COLO668 (cell line): ENCODE measurements around the gene SMARCA5.

ENCODE experiments used
- DNase-seq: peaks from one replicate; lab custom pipeline; 2025; ENCODE audit not compliant: unreplicated experiment; lab: John Stamatoyannopoulos, UW

The SMARCA5 gene

DNA sequence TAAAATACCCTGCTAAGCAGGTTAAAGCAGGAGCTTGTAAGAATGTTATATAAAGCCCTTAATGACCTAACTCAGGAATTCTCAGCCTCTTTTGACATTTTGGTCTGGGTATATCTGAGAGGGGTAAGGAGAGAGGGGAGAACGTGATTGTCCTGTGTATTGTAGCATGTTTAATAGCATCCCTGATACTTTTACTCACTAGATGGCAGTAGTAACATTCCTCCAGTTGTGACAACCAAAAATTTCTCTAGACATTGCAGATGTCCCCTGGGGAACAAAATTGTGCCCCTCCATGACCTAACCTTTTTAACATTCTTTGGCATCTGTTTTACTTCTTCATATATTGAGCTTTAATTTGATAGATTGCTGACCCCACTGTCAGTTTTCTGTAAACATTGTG is 17.9 kb downstream of the SMARCA5 start:
- no peak for DNase-seq

DNA sequence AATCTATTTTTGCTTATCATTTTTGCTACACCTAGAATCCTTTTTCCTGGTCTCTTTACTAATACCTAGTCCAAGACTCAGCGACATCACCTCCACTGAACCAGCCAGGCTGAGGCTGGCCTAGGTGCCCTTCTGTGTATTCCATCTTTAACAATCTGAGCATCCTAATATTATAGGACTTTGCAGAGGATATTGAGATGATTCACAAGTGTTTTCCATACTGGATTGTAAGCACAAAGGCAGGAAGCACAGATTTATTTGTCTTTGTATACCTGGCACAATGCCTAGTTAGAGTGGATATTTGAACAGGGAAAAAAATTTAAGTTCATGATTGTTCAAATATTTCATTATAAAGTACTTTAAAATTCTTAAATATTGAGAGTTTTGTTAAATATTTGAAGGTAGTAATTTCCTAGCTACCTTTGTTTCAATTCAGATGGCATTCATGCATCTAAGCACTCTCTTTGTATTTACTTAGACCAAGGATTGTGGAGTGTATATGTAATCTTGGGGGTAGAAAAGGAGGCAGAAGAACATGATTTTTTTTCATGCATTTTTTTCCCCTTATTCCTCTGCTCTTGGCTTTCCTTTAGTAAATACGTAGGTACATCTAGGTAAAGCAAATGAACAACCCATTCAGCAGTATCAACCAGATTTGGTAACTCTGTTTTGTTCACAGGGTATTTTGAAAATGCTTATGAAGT is 18.4 kb downstream of the SMARCA5 start:
- DNase-seq = no peak

DNA sequence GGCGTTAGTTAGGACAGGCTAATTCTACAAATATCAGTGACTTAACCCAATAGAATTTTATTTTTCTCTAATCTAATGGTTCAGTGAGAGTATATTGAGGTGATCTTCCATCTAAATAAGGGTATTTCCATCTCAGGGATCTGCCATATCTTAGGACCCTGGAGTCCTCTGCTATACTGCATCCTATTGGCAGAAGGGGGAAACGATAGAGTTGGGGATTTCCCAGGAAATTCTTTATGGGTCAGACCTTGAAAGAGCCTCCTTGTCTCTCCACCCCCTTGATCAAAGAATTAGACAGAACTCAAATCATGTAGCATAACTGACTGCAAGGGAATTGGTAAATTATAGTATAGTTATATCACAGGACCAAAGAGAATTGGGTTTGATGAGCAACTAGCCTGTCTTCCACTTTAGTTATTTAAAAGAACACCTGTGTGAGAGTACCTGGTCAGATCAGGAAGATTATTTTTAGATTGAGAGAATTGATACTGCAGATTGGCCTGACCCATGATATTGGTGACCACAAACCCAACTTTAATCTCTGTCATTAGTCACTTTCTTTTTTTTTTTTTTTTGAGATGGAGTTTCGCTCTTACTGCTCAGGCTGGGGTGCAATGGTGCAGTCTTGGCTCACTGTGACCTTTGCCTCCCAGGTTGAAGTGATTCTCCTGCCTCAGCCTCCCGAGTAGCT is 25.6 kb downstream of the SMARCA5 start:
- DNase-seq = no peak

DNA sequence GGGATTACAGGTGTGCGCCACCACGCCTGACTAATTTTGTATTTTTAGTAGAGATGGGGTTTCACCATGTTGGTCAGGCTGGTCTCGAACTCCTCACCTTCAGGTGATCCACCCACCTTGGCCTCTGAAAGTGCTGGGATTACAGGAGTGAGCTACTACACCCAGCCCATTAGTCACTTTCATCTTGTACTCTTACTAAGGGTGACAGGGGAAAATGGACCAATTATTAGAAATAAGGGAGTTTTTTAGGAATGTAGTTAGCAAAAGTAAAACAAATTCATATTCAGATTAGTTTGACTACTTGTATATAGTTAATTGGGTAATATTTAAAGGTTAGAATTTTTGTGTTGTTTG is 26.1 kb downstream of the SMARCA5 start:
- DNase-seq = no peak

DNA sequence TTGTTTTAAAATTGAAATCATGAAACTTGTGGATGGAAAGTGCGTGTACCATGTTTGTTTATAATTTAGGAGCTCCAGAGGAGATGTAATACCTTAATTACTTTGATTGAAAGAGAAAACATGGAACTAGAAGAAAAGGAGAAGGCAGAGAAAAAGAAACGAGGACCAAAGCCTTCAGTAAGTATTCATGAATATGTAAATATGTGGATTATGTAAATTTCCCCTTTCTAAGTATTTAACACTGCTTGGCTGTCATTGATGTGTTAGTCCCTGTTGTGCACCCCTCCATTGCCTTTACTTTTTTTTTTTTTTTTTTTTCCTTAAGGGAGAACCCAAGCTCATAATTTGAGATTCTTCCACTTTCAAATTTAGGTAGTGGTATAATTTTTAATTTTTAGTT is 36.4 kb downstream of the SMARCA5 start:
- DNase-seq = no peak

DNA sequence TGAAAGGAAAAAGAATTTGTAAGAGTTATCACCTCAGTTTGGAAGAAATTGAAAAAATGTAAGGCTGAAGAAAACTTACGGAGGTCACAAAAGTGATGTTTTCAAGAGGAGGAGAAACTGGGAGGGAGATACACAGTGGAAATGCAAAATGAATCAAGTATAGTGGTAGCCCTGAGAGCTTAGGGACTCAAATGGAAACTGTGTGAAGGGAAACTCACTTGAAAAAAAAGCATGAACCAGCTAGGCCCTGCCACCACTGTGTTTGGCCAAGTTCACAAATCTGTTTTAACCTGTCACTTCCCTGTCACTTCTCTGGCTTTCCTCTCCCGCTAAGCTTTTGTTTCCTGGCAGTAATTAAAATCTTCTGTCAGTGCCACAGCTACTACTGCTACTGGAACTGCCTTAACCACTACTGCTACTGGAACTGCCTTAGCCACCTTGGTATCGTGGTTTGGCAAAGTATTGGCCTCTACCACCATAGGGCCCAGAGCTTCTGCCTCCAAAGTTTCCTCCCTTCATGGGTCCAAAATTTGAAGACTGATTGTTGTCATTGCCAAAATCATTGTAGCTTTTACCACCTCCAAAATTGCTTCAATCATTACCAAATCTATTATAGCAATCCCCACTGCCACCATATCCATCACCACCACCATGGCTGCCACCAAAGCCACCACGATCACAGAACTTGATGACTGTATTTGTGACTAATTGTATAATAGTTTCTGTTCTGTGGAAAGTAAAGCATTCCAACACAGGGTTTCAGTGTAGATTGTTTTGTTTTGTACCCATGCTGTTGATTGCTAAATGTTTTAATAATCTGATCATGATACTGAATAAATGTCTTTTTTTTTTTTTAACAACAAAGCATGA is 41.5 kb downstream of the SMARCA5 start:
- DNase-seq = no peak

DNA sequence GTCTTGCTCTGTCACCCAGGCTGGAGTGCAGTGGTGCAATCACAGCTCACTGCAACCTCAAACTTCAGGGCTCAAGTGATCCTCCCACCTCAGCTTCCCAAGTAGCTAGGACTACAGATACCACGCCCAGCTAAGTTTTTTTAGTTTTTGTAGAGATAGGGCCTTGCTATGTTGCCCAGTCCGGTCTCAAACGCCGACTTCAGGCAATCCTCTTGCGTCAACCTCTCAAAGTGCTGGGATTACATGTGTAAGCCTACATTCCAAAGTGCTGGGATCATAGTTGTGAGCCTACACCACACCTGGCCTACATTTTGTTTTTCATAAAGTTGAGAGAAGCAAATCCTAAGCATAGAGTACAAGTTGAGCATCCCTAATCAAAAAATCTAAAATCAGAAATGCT is 42.2 kb downstream of the SMARCA5 start:
- DNase-seq = no peak

DNA sequence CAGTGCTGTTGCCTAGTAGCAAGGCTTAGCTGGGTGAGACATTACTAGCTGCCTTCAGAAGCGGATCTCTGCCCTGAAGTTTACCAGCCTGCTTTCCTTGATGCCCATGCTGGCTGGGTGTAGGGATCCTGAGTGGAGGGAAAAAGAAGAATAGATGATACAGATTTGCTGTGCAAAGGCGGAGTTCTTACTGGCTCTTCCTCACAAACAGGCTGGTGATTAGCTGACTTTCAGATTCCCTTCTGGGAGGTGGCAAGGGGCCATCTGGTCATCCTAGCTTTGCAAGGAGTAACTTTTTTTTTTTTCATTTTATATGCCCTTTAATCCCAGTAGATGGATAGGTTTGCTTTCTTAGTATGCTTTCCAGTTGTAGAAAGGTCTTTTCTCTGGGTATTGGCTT is 44.8 kb downstream of the SMARCA5 start:
- no peak for DNase-seq

DNA sequence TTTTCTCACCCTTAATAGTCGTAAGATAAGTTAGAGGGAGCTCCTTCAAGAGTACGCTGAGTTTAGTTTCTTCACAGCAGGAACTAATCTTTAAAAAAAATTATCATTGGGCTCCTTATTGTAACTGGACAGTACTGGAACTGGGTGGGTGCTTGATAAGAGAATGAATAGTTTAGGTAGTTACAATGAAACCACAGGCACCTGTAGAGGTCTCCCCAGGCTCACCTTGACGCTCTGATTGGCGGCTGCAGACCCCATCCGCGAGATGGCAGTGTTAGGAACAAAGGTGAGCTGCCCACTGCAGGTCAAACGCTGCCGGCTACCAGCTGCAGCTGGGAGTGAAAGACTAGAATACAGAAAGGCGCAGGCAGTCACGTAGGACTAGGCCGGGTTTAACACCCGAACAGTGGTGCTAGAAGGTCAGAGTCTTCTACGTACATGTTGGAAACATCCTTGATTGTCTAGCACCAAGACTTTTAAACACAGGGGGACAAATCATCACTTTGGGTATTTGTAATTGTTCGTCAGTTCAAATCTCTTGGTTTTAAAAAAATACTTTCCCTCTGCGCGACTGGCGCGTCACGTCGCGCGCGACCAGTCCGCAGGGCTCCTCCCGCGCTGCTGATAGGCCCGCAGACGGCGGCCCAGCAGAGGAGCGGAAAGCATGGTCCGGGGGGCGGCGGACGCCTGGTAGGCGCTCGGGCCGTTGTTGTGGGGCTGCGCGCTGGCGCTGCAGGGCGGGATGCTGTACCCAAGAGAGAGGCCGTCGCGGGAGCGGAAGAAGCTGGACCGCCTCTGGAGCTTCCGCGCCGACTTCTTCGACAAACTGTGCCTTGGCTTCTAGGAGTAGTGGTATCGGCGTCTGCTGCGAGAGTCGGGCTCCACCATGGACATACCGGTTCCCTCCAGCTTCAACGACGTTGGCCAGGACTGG is 45.6 kb downstream of the SMARCA5 start:
- DNase-seq = peak; percentile 84

DNA sequence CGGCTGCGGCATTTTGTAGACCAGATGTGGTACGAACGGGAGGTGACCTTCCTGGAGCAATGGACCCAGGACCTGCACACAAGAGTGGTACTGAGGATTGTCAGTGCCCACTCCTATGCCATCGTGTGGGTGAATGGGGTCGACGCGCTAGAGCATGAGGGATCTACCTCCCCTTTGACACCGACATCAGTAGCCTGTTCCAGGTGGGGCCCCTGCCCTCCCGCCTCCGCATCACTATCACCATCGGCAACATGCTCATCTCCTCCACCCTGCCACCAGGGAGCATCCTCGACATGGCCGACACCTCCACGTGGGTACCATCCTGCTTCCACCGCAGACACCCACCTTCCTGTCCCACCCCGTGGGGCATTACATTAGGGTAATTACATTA is 46.2 kb downstream of the SMARCA5 start:
- peak; percentile 38 for DNase-seq

DNA sequence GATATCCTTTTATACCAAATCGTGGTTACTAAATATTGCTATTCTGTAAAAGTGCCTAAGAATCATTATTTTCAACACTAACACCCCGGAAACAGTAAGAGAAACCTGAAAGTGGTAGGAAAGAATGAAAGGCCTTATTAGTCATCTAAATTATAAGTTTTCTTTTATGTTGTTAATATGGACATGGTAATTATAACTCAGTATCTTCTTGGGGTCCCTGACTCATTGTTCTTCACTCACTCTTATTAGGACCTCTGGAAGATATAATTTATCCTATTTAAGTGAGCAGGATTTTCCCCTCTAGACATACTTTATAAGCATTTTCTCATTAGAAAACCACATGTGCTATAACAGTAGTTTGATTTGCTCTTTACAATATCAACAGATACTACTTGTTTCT is 51.0 kb downstream of the SMARCA5 start:
- no peak for DNase-seq

DNA sequence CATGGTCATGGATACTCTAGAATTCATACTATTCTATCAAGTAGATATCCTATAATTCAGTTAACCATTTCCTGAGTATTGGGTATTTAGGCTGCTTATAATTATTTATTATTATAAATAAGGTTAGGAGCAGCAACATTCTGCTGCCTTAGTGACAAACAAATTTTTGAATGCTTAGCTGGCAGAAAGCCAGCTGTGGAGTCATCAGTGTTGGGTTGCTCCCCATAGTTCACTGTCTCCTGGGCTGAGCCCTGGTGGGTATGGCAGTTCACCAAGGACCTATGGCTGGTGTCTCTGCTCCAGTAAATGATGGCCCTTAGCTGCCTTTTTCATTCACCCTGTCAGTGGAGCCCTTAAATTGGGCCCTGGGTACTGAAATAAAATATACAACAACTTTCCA is 61.8 kb downstream of the SMARCA5 start:
- peak; percentile 16 for DNase-seq

DNA sequence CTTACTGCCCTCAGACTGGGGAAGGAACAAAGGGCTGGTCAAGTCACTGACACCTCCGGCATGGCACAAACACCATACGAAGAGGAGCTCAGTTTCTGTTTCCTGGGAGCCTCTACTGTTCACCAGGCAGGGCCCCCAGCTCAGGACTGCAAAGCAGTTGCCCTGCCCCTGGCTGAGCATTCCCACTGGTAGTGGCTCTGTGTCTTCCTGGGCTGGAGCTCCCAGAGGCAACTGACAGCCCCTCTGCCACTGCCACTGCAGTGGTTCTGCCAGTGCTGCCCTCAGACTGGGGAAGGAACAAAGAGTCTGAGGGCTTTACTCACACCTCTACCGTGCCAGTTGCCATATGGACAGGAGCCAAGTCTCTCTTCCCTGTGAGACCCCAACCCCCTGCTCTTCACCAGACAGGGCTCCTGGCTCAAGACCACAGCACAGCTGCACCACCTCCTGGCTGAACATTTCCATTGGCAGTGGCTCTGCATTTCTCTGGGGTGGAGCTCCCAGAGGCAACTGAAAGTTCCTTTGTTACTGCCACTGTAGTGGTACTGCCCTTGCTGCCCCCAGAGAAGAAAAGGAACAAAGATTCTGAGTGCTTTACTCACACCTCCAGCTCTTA is 67.9 kb downstream of the SMARCA5 start:
- DNase-seq = no peak

DNA sequence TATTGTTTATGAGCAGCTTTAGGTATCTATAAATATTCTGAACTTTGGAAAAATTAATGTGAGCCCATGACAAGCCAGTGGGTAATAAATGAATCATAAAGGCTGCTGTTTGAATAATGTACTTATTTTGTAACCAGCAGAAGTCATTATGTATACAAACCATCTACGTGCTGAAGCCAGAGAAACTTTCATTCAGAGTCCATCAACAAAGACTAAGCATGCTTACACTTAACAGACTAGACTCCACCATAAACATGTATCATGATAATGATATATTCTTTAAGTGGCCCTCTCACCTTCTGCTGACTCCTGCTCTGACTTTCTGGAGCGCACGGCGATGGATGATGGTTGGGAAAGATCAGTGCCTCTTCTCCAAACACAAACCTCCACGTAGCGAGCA is 72.0 kb downstream of the SMARCA5 start:
- DNase-seq = no peak

DNA sequence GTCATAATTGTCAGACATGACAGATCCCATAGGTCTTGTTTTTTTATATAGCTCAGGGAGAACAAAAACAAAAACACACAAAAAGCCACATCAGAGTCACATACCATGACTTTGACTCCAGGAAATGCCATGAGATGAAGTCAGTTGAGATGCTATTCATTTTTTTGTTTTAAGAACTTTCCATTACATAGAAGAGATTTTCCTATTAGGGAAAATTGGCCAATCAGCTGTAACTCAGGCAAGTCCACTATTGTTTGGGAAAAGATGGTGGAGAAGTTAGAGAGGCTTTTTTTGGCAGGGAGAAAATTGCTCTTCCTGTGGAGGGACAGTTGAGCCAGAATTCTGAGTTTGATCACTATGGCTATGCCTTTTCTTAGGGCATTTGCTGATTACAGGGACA is 72.6 kb downstream of the SMARCA5 start:
- no peak for DNase-seq

DNA sequence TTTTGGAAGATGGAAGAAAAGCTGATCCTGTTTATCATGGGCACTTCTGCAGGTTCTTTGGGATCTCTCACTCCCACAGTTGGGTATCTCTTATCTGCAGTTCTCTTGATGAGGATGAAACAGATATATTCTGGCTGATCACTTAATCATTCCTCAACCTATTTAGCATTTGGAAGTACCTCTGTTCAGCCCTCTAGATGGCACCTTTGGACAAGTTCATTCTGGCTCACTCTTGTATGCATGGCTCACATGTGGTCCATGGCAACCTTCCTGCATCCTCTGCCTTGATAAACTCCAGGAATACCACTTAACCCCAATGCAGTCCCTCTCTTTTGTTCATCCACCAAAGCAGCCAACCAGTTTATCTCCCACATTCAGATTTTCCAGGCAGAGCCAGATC is 74.2 kb downstream of the SMARCA5 start:
- DNase-seq = no peak

DNA sequence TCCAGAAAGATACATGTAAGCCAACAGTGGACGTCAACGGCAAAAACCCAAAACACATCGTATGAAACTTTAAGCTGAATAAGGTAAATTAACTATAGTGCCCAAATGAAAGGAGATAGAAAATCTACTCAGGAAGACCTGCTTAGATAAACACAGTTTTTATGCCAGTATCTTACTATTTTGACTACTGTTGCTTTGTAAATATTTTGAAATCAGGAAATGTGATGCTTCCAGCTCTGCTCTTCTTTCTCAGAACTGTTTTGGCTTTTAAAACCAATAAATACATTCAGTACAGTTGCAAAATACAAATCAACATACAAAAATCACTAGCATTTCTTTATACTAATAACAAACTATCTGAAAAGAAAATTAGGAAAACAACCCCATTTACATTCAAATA is 83.8 kb downstream of the SMARCA5 start:
- DNase-seq = no peak

DNA sequence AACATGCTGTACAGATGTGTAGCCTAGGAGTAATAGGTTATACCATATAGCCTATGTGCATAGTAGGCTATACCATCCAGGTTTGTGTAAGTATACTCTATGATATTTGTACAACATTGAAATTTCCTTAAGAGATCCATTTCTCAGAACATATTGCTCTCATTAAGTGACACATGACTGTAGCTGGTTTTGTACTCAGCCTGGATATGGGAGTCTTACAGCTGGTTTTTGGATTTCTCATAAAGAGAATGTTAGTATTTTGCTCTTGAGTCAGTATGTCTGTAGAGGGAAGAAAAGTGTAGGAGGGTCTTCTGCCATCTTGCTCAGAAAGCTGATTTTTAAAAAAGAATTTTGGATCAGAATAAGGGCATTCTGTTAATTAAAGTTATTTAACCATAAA is 85.3 kb downstream of the SMARCA5 start:
- DNase-seq = no peak

DNA sequence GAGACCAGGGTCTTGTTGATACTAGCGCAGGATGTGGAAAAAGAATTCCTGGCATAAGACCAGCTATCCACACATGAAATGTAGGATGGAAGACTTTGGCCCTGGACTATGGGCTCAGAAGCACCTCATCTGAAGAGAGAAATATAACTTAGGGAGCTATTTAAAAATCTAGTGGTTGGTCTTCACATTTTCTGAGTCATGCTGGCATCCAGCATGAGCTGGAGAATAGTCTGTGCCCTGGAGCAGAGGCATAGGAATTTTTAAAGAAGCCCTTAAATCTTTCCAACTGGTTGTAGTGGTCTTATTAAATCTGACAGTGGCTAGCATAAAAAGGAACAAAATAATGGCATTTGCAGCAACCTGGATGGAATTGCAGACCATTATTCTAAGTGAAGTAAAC is 86.3 kb downstream of the SMARCA5 start:
- DNase-seq = no peak

DNA sequence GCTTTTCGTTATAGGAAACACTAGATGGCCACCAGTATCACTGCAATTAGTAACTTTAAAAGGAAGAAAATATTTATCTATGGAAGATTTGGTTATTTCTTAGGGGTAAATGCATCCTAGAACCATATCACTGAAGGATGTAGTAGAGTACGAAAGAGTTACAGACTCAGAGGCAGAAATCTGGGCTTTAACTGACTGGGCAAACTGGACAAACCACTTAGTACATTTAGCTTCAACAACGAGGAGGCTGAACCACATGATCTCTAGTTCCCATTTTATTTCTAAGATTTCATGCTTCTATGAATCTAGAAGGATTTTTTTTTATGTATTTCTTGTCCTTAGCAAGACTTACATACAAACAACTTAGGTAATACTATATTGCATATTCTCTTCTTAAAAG is 93.0 kb downstream of the SMARCA5 start:
- DNase-seq = no peak
